Thoracic aorta (tissue), 2 donors: ENCODE data around the gene PHF23. TPM values are rescaled to one million over a fixed set of nuclear protein-coding genes. Genes with fewer than 3 reads are reported as not detected.

ENCODE experiments used
- ATAC-seq: fragments of 150-250 bp; one replicate; pipeline ENCODE4 v1.8.0; 2017; ENCODE audit warnings: low read depth; ENCODE audit not compliant: insufficient number of reproducible peaks, low FRiP score
- DNase-seq: peaks from one replicate; pipeline ENCODE4 v3.0.0-alpha.2; 2020; ENCODE audit warnings: low spot score
- H3K27ac ChIP-seq, 2 donors: fragments of 200-600 bp; sonication (generic); 1 replicate in 1 of 2; 2 replicates in 1 of 2; pipeline ENCODE4 v1.5.1; 2016; ENCODE audit warnings: mild to moderate bottlenecking in 2 of 2, moderate library complexity in 2 of 2
- H3K27me3 ChIP-seq: fragments of 200-600 bp; sonication (generic); replicated peaks from 2 replicates; pipeline ENCODE4 v1.6.0; 2016; ENCODE audit warnings: mild to moderate bottlenecking; ENCODE audit not compliant: insufficient read depth
- H3K36me3 ChIP-seq: fragments of 200-600 bp; sonication (generic); one replicate; pipeline ENCODE4 v1.5.1; 2016
- H3K4me1 ChIP-seq, 2 donors: fragments of 200-600 bp; sonication (generic); 1 replicate in 1 of 2; 2 replicates in 1 of 2; pipeline versions ENCODE4 v1.5.1 to v1.6.0; 2016; ENCODE audit warnings: low read depth in 2 of 2, mild to moderate bottlenecking in 1 of 2; ENCODE audit not compliant: control insufficient read depth in 1 of 2
- H3K4me3 ChIP-seq: fragments of 200-600 bp; sonication (generic); 2 replicates; pipeline ENCODE4 v1.5.1; 2016; ENCODE audit warnings: mild to moderate bottlenecking
- H3K9me3 ChIP-seq: fragments of 200-600 bp; sonication (generic); 2 replicates; pipeline ENCODE4 v1.5.1; 2016
- CTCF ChIP-seq: fragments of 200-600 bp; sonication (generic); IDR thresholded peaks from one replicate; pipeline ENCODE4 v1.5.1; 2019; ENCODE audit warnings: antibody characterized with exemption
- total RNA-seq, 2 donors: library from RNA; depleted of rRNA; stranded (reverse); fragments of >200 nt; gene quantifications; one replicate each; pipeline versions ENCODE4 v1.1.0 to v1.2.3, GENCODE V29; 2016

PHF23 gene
- total RNA-seq, 2 donors from 2014 or later, result 25.1 to 44.7 TPM

- peak within 1 kb of the TSS; percentile 82 for H3K4me3 ChIP-seq
- H3K4me1 ChIP-seq, result peaks cover 18 to 35% of the 10 kb centered on the region in 2 donors
- H3K27me3 ChIP-seq, result no peaks in the 10 kb centered on the region
- H3K9me3 ChIP-seq, result no peaks in the 10 kb centered on the region
- ATAC-seq (peak; percentile 62), DNase-seq (peak; percentile 87)
- H3K36me3 ChIP-seq, result peaks cover 16% of the 10 kb centered on the region
- TF ChIP-seq CTCF, result no peak
- peak within 1 kb of the TSS; percentile 58 for H3K27ac ChIP-seq
These were observed 4.9 kb downstream of the PHF23 start, which contains the start of gene DVL2 for GRCh38 chr17:7234083-7234951. DVL2 (minus strand) TSS chr17:7234517; CDS start chr17:7234262, 255 bp downstream.

- Histone ChIP-seq H3K4me3 (peak overlapping the region; percentile 82), H3K27ac (peak overlapping the region; percentile 58), H3K36me3 (peaks cover 22% of the 10 kb centered on the region), H3K9me3 (no peaks in the 10 kb centered on the region), H3K27me3 (no peaks in the 10 kb centered on the region), H3K4me1 (peaks cover 18 to 35% of the 10 kb centered on the region in 2 donors)
- no peak for TF ChIP-seq CTCF
- no peak for DNase-seq
- ATAC-seq, result no peak
These were observed 5.6 kb downstream of the PHF23 start for GRCh38 chr17:7233701-7234082.

- no peak for DNase-seq
- no peak overlapping the region for H3K27ac ChIP-seq
- peaks cover 14 to 29% of the 10 kb centered on the region in 2 donors for H3K4me1 ChIP-seq
- no peak for TF ChIP-seq CTCF
- no peaks in the 10 kb centered on the region for H3K9me3 ChIP-seq
- no peaks in the 10 kb centered on the region for H3K27me3 ChIP-seq
- no peak for ATAC-seq
- no peak overlapping the region for H3K4me3 ChIP-seq
- H3K36me3 ChIP-seq, result peaks cover 35% of the 10 kb centered on the region
These were observed 7.1 kb downstream of the PHF23 start for GRCh38 chr17:7232114-7232513.

GRCh38 chr17:7229504-7229903 is 9.8 kb downstream of the PHF23 start:
- no peak for ATAC-seq
- Histone ChIP-seq H3K27ac (no peak overlapping the region), H3K4me3 (no peak overlapping the region)

More at GRCh38 chr17:7229504-7229903, 9.8 kb downstream of the PHF23 start:
- no peak for TF ChIP-seq CTCF
- DNase-seq, result no peak
- Histone ChIP-seq H3K36me3 (peaks cover 54% of the 10 kb centered on the region), H3K4me1 (peaks cover 10 to 24% of the 10 kb centered on the region in 2 donors), H3K27me3 (no peaks in the 10 kb centered on the region), H3K9me3 (no peaks in the 10 kb centered on the region)
